ENCODE results near the gene VSX1. TPM values are rescaled to one million over a fixed set of nuclear protein-coding genes. Genes with fewer than 3 reads are reported as not detected.

VSX1 gene
- polyA plus RNA-seq, 1 donor from 2014 or later: not detected

- H3K27me3 ChIP-seq (ENCODE audit: insufficient read depth, low read depth, low read length): peaks cover 71% of the 10 kb centered on the region
- no peaks in the 10 kb centered on the region for H3K79me2 ChIP-seq (replicated peaks; ENCODE audit: insufficient read depth, low read length)
- no peak overlapping the region for H2AFZ ChIP-seq (ENCODE audit: low read depth, low read length)
- TF ChIP-seq CTCF (IDR thresholded peaks at IDR 0.05; ENCODE audit: poor library complexity, severe bottlenecking): no peak
- TF ChIP-seq MXI1 (conservative IDR thresholded peaks at IDR 0.05; ENCODE audit: poor library complexity, severe bottlenecking): no peak
- TF ChIP-seq EP300 (conservative IDR thresholded peaks at IDR 0.05; ENCODE audit: poor library complexity, severe bottlenecking): no peak
- TF ChIP-seq RAD21 (conservative IDR thresholded peaks at IDR 0.05): no peak
- no peak for TF ChIP-seq REST (IDR thresholded peaks at IDR 0.05; ENCODE audit: borderline replicate concordance)
- no peak for TF ChIP-seq SMC3 (conservative IDR thresholded peaks at IDR 0.05; ENCODE audit: poor library complexity)
- no peak for TF ChIP-seq EZH2 (IDR thresholded peaks at IDR 0.05; ENCODE audit: borderline replicate concordance, insufficient read depth, low read length, poor library complexity, severe bottlenecking)
- no peak for TF ChIP-seq POLR2AphosphoS5 (IDR thresholded peaks at IDR 0.05)
- no peak for TF ChIP-seq TAF1 (IDR thresholded peaks at IDR 0.05; ENCODE audit: low read depth)
- H4K20me1 ChIP-seq (ENCODE audit: insufficient read depth): no peaks in the 10 kb centered on the region
- no peaks in the 10 kb centered on the region for H3F3A ChIP-seq (ENCODE audit: insufficient read depth, low read length, poor library complexity, severe bottlenecking)
- no peaks in the 10 kb centered on the region for H3K36me3 ChIP-seq (ENCODE audit: insufficient read depth, low read length)
- H3K9me2 ChIP-seq (ENCODE audit: insufficient read depth, low read length): no peaks in the 10 kb centered on the region
- no peak overlapping the region for H3K27ac ChIP-seq (ENCODE audit: low read length)
- no peak overlapping the region for H3K4me2 ChIP-seq (ENCODE audit: low read length)
- no peak overlapping the region for H3K4me3 ChIP-seq (ENCODE audit: low read length)
- H3K9ac ChIP-seq (ENCODE audit: low read length): no peak overlapping the region
- no peaks in the 10 kb centered on the region for H3K9me3 ChIP-seq (ENCODE audit: low read length)
Observed at GRCh38 chr20:25072226-25072811, 9.6 kb downstream of the VSX1 start.

- H3K9me2 ChIP-seq (ENCODE audit: insufficient read depth, low read length): no peaks in the 10 kb centered on the region
Observed at GRCh38 chr20:25071734-25072133, 10.2 kb downstream of the VSX1 start.

More at GRCh38 chr20:25071734-25072133, 10.2 kb downstream of the VSX1 start:
- Histone ChIP-seq H3K36me3 (ENCODE audit: insufficient read depth, low read length) (no peaks in the 10 kb centered on the region), H4K20me1 (ENCODE audit: insufficient read depth) (no peaks in the 10 kb centered on the region), H3K4me3 (ENCODE audit: low read length) (no peak overlapping the region), H3K9ac (ENCODE audit: low read length) (no peak overlapping the region), H3K27ac (ENCODE audit: low read length) (no peak overlapping the region), H3K79me2 (replicated peaks; ENCODE audit: insufficient read depth, low read length) (no peaks in the 10 kb centered on the region), H3K27me3 (ENCODE audit: insufficient read depth, low read depth, low read length) (peaks cover 65% of the 10 kb centered on the region), H3F3A (ENCODE audit: insufficient read depth, low read length, poor library complexity, severe bottlenecking) (no peaks in the 10 kb centered on the region), H3K9me3 (ENCODE audit: low read length) (no peaks in the 10 kb centered on the region), H3K4me2 (ENCODE audit: low read length) (no peak overlapping the region), H2AFZ (ENCODE audit: low read depth, low read length) (no peak overlapping the region)
- TF ChIP-seq CTCF (IDR thresholded peaks at IDR 0.05; ENCODE audit: poor library complexity, severe bottlenecking): no peak
- TF ChIP-seq POLR2AphosphoS5 (IDR thresholded peaks at IDR 0.05): no peak
- no peak for TF ChIP-seq RAD21 (conservative IDR thresholded peaks at IDR 0.05)
- TF ChIP-seq MXI1 (conservative IDR thresholded peaks at IDR 0.05; ENCODE audit: poor library complexity, severe bottlenecking): no peak
- no peak for TF ChIP-seq EP300 (conservative IDR thresholded peaks at IDR 0.05; ENCODE audit: poor library complexity, severe bottlenecking)
- no peak for TF ChIP-seq SMC3 (conservative IDR thresholded peaks at IDR 0.05; ENCODE audit: poor library complexity)
- no peak for TF ChIP-seq EZH2 (IDR thresholded peaks at IDR 0.05; ENCODE audit: borderline replicate concordance, insufficient read depth, low read length, poor library complexity, severe bottlenecking)
- no peak for TF ChIP-seq TAF1 (IDR thresholded peaks at IDR 0.05; ENCODE audit: low read depth)
- no peak for TF ChIP-seq REST (IDR thresholded peaks at IDR 0.05; ENCODE audit: borderline replicate concordance)
